Uterus (tissue), 2 donors: Measurements from ENCODE around the gene ARFGEF3.

Experiments
- CTCF ChIP-seq, 4 experiments: fragments of 200-600 bp in 2 of 4; fragments of 450-650 bp in 2 of 4; sonication (generic) in 2 of 4; IDR thresholded peaks; one replicate each; pipeline ENCODE4 v1.5.1; 2016 to 2019; ENCODE audit warnings: antibody characterized with exemption in 4 of 4, mild to moderate bottlenecking in 2 of 4, moderate library complexity in 1 of 4
- POLR2A ChIP-seq, 2 donors: fragments of 450-650 bp; IDR thresholded peaks; one replicate each; pipeline ENCODE4 v1.6.1; 2016; ENCODE audit warnings: antibody characterized with exemption in 2 of 2, mild to moderate bottlenecking in 1 of 2, moderate library complexity in 1 of 2

DNA sequence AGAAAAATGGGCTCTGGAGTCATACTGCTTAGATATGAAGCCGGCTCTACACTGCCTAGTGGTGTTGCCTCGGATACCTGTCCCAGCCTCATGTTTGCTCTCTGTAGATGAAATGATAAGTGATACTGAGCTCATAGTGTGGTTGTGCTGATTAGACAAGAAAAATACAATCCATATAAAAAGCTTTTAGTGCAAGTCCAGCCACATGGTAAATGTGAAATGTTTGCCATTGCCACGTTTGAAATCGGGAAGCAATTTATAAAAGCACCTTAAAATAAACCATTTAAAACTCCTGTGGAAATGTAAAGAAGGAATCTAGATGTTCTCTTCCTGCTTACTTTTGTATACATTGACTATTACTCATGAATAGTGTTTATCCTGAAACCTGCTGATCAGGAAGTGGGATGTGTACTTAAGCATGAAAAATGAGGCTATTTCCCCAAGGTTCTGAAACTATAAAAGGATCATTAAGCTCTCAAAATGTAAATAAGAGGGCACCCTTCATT lies 69.7 kb downstream of the ARFGEF3 start:
- TF ChIP-seq CTCF (IDR thresholded peaks at IDR 0.05): no peak
- no peak for TF ChIP-seq POLR2A (IDR thresholded peaks at IDR 0.05)
